ENCODE data around the gene TLCD2.
"Not testable (repeated sequence)": the region's sequence is repeated elsewhere in the genome, so short reads cannot be mapped to it uniquely, and the experiment has no call there.

TLCD2 gene

DNA sequence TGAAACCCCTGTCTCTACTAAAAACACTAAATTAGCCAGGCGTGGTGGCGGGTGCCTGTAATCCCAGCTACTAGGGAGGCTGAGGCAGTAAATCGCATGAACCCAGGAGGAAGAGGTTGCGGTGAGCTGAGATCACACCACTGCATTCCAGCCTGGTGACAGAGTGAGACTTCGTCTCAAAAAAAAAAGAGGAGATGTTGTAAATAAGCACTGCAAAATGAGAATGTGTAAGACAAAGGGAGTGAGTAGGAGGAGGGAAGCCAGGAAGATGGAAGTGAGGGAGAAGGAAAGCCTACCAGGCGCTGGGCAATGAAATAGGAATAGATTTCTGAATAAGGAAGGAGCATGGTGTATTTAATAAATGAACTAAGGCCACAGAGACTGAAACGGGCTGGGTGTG, 16.8 kb downstream of the TLCD2 start:
- H3K4me1 Mint-ChIP-seq, result no peaks in the 10 kb centered on the region
- peak overlapping the region in 1 of 3 experiments; percentile 5 for H3K27ac Mint-ChIP-seq
- H3K27me3 Mint-ChIP-seq (ENCODE audit: low read depth), result no peaks in the 10 kb centered on the region
- H3K4me3 Mint-ChIP-seq, result no peak overlapping the region
- H3K36me3 Mint-ChIP-seq (ENCODE audit: low read depth), result peaks cover 12% of the 10 kb centered on the region
- peaks cover 19% of the 10 kb centered on the region for H3K9me3 Mint-ChIP-seq
- TF ChIP-seq CTCF (IDR thresholded peaks at IDR 0.05; ENCODE audit: unreplicated experiment in 3 of 3), result no peak

- Mint-ChIP-seq H3K27me3 (ENCODE audit: low read depth) (no peaks in the 10 kb centered on the region), H3K4me1 (no peaks in the 10 kb centered on the region), H3K9me3 (peaks cover 19% of the 10 kb centered on the region), H3K4me3 (no peak overlapping the region), H3K36me3 (ENCODE audit: low read depth) (peaks cover 12% of the 10 kb centered on the region), H3K27ac (no peak overlapping the region)
- TF ChIP-seq CTCF (IDR thresholded peaks at IDR 0.05; ENCODE audit: unreplicated experiment in 3 of 3), result no peak
These were observed 19.5 kb downstream of the TLCD2 start for GRCh38 chr17:1690544-1691221.

- Mint-ChIP-seq H3K4me1 (peaks cover 16% of the 10 kb centered on the region), H3K9me3 (peaks cover 20% of the 10 kb centered on the region), H3K36me3 (ENCODE audit: low read depth) (peaks cover 26% of the 10 kb centered on the region)
- H3K27ac Mint-ChIP-seq; H3K4me3 Mint-ChIP-seq; H3K27me3 Mint-ChIP-seq (ENCODE audit: low read depth): not testable (repeated sequence)
These were observed 21.8 kb downstream of the TLCD2 start for GRCh38 chr17:1688405-1688804.

- no peaks in the 10 kb centered on the region for H3K27me3 Mint-ChIP-seq (ENCODE audit: low read depth)
- H3K4me1 Mint-ChIP-seq, result peaks cover 30% of the 10 kb centered on the region
- no peak for TF ChIP-seq CTCF (IDR thresholded peaks at IDR 0.05; ENCODE audit: unreplicated experiment in 3 of 3)
- peak overlapping the region; percentile 50 to 67 (median 54) for H3K4me3 Mint-ChIP-seq
- peaks cover 10% of the 10 kb centered on the region for H3K9me3 Mint-ChIP-seq
- H3K27ac Mint-ChIP-seq, result peak overlapping the region in 2 of 3 experiments; percentile 58 to 73
- peaks cover 39% of the 10 kb centered on the region for H3K36me3 Mint-ChIP-seq (ENCODE audit: low read depth)
These were observed 24.1 kb downstream of the TLCD2 start for GRCh38 chr17:1686086-1686485.

GRCh38 chr17:1684378-1685189, 25.6 kb downstream of the TLCD2 start, which contains the start of gene PRPF8:
TSS of gene PRPF8 (minus strand) at chr17:1684867. CDS start at chr17:1684571, 296 bp downstream.
- H3K4me1 Mint-ChIP-seq, result peaks cover 30% of the 10 kb centered on the region
- no peaks in the 10 kb centered on the region for H3K27me3 Mint-ChIP-seq (ENCODE audit: low read depth)
- peaks cover 5% of the 10 kb centered on the region for H3K9me3 Mint-ChIP-seq
- no peak for TF ChIP-seq CTCF (IDR thresholded peaks at IDR 0.05; ENCODE audit: unreplicated experiment in 3 of 3)
- peak within 1 kb of the TSS; percentile 97 for H3K4me3 Mint-ChIP-seq
- H3K27ac Mint-ChIP-seq, result peak within 1 kb of the TSS; percentile 91 to 99 (median 97)
- peaks cover 51% of the 10 kb centered on the region for H3K36me3 Mint-ChIP-seq (ENCODE audit: low read depth)

- no peaks in the 10 kb centered on the region for H3K27me3 Mint-ChIP-seq (ENCODE audit: low read depth)
- no peak for TF ChIP-seq CTCF (IDR thresholded peaks at IDR 0.05; ENCODE audit: unreplicated experiment in 3 of 3)
- peaks cover 30% of the 10 kb centered on the region for H3K4me1 Mint-ChIP-seq
- H3K9me3 Mint-ChIP-seq, result peaks cover 2% of the 10 kb centered on the region
- peak overlapping the region; percentile 97 for H3K4me3 Mint-ChIP-seq
- peak overlapping the region; percentile 91 to 99 (median 97) for H3K27ac Mint-ChIP-seq
- H3K36me3 Mint-ChIP-seq (ENCODE audit: low read depth), result peaks cover 61% of the 10 kb centered on the region
These were observed 26.7 kb downstream of the TLCD2 start for GRCh38 chr17:1683459-1683858.

Measured in nephron (organoid).